Measurements from ENCODE around the gene INCENP. TPM values are rescaled to one million over a fixed set of nuclear protein-coding genes. Genes with fewer than 3 reads are reported as not detected.

The INCENP gene
- total RNA-seq, 6 experiments from 2014 or later, result 32.3 to 60.0 (median 54.1) TPM

GRCh38 chr11:62125316-62125715 lies 1.5 kb downstream of the INCENP start:
- peak overlapping the region; percentile 89 for H3K4me3 Mint-ChIP-seq
- H3K4me1 Mint-ChIP-seq (ENCODE audit: low read depth), result peaks cover 33% of the 10 kb centered on the region
- H3K27ac Mint-ChIP-seq, result peak overlapping the region; percentile 92
- peaks cover 3% of the 10 kb centered on the region for H3K27me3 Mint-ChIP-seq (ENCODE audit: insufficient read depth)
- no peak for TF ChIP-seq CTCF (IDR thresholded peaks at IDR 0.05)
- H3K9me3 Mint-ChIP-seq, result no peaks in the 10 kb centered on the region
- DNase-seq, result no peak
- peaks cover 8% of the 10 kb centered on the region; the same call in 1 of the 2 replicates for H3K36me3 Mint-ChIP-seq (ENCODE audit: low read depth)

- no peak for TF ChIP-seq CTCF (IDR thresholded peaks at IDR 0.05)
- peaks cover 33% of the 10 kb centered on the region for H3K4me1 Mint-ChIP-seq (ENCODE audit: low read depth)
- no peak for DNase-seq
- peaks cover 3% of the 10 kb centered on the region for H3K27me3 Mint-ChIP-seq (ENCODE audit: insufficient read depth)
- H3K36me3 Mint-ChIP-seq (ENCODE audit: low read depth), result peaks cover 8% of the 10 kb centered on the region; the same call in 1 of the 2 replicates
- no peaks in the 10 kb centered on the region for H3K9me3 Mint-ChIP-seq
- peak overlapping the region; percentile 89 for H3K4me3 Mint-ChIP-seq
- H3K27ac Mint-ChIP-seq, result peak overlapping the region; percentile 17
Measured at GRCh38 chr11:62125881-62126280, 2.1 kb downstream of the INCENP start.

GRCh38 chr11:62127426-62127825 lies 3.6 kb downstream of the INCENP start:
- peaks cover 45% of the 10 kb centered on the region for H3K4me1 Mint-ChIP-seq (ENCODE audit: low read depth)
- no peak overlapping the region for H3K4me3 Mint-ChIP-seq
- H3K36me3 Mint-ChIP-seq (ENCODE audit: low read depth), result peaks cover 12% of the 10 kb centered on the region; the same call in 1 of the 2 replicates
- no peaks in the 10 kb centered on the region for H3K9me3 Mint-ChIP-seq
- TF ChIP-seq CTCF (IDR thresholded peaks at IDR 0.05), result no peak
- DNase-seq, result no peak
- H3K27ac Mint-ChIP-seq, result peak overlapping the region; percentile 40
- H3K27me3 Mint-ChIP-seq (ENCODE audit: insufficient read depth), result peaks cover 1% of the 10 kb centered on the region

- H3K27me3 Mint-ChIP-seq (ENCODE audit: insufficient read depth), result peaks cover 1% of the 10 kb centered on the region
- TF ChIP-seq CTCF (IDR thresholded peaks at IDR 0.05), result no peak
- peaks cover 15% of the 10 kb centered on the region; the same call in 1 of the 2 replicates for H3K36me3 Mint-ChIP-seq (ENCODE audit: low read depth)
- no peaks in the 10 kb centered on the region for H3K9me3 Mint-ChIP-seq
- peaks cover 44% of the 10 kb centered on the region for H3K4me1 Mint-ChIP-seq (ENCODE audit: low read depth)
- H3K4me3 Mint-ChIP-seq, result no peak overlapping the region
- DNase-seq, result no peak
- H3K27ac Mint-ChIP-seq, result peak overlapping the region; percentile 40
Measured at GRCh38 chr11:62127941-62128770, 4.3 kb downstream of the INCENP start.

- H3K27me3 Mint-ChIP-seq (ENCODE audit: insufficient read depth), result peaks cover 1% of the 10 kb centered on the region
- no peak for DNase-seq
- peaks cover 39% of the 10 kb centered on the region for H3K4me1 Mint-ChIP-seq (ENCODE audit: low read depth)
- H3K36me3 Mint-ChIP-seq (ENCODE audit: low read depth), result peaks cover 15% of the 10 kb centered on the region; the same call in 1 of the 2 replicates
- no peaks in the 10 kb centered on the region for H3K9me3 Mint-ChIP-seq
- H3K4me3 Mint-ChIP-seq, result no peak overlapping the region
- H3K27ac Mint-ChIP-seq, result no peak overlapping the region
- TF ChIP-seq CTCF (IDR thresholded peaks at IDR 0.05), result no peak
Measured at GRCh38 chr11:62128835-62129234, 5.0 kb downstream of the INCENP start.
